Stimulated activated CD4-positive, alpha-beta T cell treated with anti-CD3 and anti-CD28 coated beads, Interleukin-1b, Interleukin-23, amount 100 ng/mL, for 4 hours (primary cell): ENCODE data around the gene SEC23IP.

ENCODE experiments used
- DNase-seq, 2 donors: peaks; one replicate each; pipeline ENCODE4 v3.0.0-alpha.2; 2020; ENCODE audit warnings: low read depth in 2 of 2

The SEC23IP gene

GRCh38 chr10:119940487-119940886 lies 48.0 kb downstream of the SEC23IP start:
- DNase-seq = no peak

GRCh38 chr10:119942973-119943372 lies 50.4 kb downstream of the SEC23IP start:
- DNase-seq = no peak

GRCh38 chr10:119945805-119946204 lies 53.3 kb downstream of the SEC23IP start:
- no peak for DNase-seq

- DNase-seq = no peak
Measured at GRCh38 chr10:119947300-119947699, 54.8 kb downstream of the SEC23IP start.

- DNase-seq = no peak
Measured at GRCh38 chr10:119957451-119957850, 64.9 kb downstream of the SEC23IP start.

- no peak for DNase-seq
Measured at GRCh38 chr10:119962837-119963236, 70.3 kb downstream of the SEC23IP start.

- DNase-seq = no peak
Measured at GRCh38 chr10:119967066-119967465, 74.5 kb downstream of the SEC23IP start.

- DNase-seq = no peak
Measured at GRCh38 chr10:119969609-119970008, 77.1 kb downstream of the SEC23IP start.

GRCh38 chr10:119970107-119970506 lies 77.6 kb downstream of the SEC23IP start:
- DNase-seq = no peak

- no peak for DNase-seq
Measured at GRCh38 chr10:119970963-119971362, 78.4 kb downstream of the SEC23IP start.

GRCh38 chr10:119973281-119973680 lies 80.8 kb downstream of the SEC23IP start:
- DNase-seq = no peak

- no peak for DNase-seq
Measured at GRCh38 chr10:119976421-119976820, 83.9 kb downstream of the SEC23IP start.

- DNase-seq = no peak
Measured at GRCh38 chr10:119980956-119981750, 88.6 kb downstream of the SEC23IP start.

- DNase-seq = no peak
Measured at GRCh38 chr10:119981826-119982225, 89.3 kb downstream of the SEC23IP start.

GRCh38 chr10:119988333-119988732 lies 95.8 kb downstream of the SEC23IP start:
- no peak for DNase-seq

- DNase-seq = no peak
Measured at GRCh38 chr10:119989966-119990365, 97.4 kb downstream of the SEC23IP start.

- no peak for DNase-seq
Measured at GRCh38 chr10:119991066-119991465, 98.5 kb downstream of the SEC23IP start.

GRCh38 chr10:119991816-119992215 lies 99.3 kb downstream of the SEC23IP start:
- DNase-seq = no peak
